GM19193 (cell line): ENCODE data around the gene UFD1.

Experiments
- POLR2A ChIP-seq: IDR thresholded peaks from 4 replicates; pipeline ENCODE4 v1.6.1; 2011; ENCODE audit not compliant: insufficient read depth, insufficient read length; ENCODE audit errors: extremely low read depth

Gene UFD1

DNA sequence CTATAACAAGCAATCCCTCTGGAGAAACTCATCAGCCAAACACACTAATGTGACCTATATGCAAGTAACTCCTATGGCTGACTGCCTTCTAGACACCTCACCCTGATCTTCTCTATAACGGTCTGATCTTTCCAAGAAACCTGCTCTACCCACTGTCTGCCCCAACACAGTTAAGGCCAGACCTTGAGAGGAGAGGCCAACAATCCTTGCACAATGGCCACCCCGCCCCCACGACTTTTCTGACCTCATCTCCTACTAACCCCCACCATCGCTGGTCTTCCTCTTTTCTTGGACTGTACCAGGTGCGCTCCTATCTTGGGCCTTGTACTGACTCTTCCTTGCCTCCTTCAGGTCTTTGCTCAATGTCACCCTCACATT is 59.9 kb downstream of the UFD1 start:
- TF ChIP-seq POLR2A, result no peak

DNA sequence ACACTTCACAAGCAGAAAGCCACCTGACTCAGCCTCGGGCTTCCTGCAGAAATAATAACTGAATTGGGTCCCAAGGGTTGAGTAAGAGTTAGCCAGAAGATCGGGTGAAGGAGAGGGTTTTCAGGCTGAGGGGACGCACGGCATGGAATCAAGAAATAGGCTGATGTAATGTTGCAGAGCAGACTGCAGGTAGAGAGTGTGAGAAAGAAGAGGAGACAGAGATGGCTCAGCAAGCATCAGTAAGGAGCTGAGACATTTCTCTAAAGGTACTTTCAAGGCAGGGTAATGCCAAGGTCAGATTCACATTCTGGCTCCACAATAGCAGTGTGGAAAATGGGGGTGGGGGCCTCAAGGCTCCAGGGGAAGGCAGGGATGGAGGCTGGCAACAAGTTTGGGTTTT is 66.1 kb downstream of the UFD1 start:
- TF ChIP-seq POLR2A, result no peak

DNA sequence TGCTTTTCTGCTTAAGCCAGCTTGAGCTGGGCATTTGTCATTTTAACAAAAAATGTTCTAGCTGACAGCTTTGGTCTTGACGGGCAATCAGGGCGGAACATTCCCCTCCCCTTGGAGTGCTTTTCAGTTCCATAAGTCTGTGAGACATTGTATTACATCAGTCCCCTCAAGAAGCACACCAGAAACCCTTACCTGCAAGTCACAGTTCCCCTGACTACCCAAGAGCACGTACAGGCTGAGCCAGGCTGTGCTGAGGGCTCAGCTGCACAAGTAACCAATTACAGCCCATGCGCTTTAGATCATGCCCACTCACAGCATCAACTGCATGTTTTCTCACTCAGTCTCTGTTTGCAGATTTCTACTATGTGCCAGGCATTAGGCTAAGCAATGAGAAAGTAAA is 66.5 kb downstream of the UFD1 start:
- TF ChIP-seq POLR2A, result no peak

DNA sequence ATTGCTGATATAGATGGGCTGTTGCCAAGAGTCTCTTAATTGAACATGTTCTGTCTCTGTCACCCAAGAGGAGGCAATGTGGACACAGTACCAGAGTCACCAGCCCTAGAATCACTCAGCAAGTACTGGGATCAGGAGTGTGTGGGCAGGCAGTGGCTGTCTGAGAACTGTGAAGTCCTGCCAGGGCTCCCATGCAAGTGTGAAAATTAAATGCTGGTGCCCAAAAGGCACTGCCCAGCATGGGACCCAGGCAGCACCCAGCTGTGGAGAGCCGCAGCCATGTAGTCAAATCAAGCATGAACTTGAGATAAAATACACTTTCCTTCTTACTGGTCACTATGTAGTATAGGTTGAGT is 67.3 kb downstream of the UFD1 start:
- TF ChIP-seq POLR2A, result no peak

DNA sequence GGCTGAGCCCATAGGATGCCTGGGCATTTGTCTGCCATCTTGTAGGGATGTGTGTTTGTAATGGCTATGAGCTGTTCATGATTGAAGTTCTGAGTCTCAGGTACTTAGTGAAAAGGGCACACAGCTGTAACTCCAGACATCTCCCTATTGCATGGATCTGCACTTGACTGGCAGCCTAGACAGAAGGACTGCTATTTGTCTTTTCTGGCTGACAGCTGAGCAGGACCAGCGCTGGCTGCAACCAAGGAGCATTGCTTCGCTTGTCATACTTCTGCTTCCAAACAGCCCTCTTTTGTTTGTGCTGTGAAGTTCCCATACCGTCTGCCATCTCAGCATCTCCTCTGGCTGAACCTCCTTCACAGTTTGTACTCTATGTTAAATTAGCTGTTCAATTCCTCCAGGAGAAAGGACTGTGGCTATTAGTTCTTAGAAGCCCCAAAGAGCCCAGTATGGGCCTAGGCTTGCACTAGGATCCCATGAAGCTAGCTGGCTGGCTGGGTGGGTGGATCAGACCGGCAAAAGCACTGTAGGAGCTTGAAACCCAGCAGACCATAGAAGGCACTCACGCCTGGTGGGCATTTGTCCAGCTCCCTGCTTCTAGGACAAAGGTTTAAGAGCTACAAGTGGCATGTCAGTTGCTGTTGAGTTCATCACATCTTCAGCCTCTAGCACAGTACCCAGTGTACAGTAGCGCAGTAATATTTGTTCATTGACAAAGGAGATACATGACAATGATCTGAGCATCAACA is 67.9 kb downstream of the UFD1 start:
- no peak for TF ChIP-seq POLR2A

DNA sequence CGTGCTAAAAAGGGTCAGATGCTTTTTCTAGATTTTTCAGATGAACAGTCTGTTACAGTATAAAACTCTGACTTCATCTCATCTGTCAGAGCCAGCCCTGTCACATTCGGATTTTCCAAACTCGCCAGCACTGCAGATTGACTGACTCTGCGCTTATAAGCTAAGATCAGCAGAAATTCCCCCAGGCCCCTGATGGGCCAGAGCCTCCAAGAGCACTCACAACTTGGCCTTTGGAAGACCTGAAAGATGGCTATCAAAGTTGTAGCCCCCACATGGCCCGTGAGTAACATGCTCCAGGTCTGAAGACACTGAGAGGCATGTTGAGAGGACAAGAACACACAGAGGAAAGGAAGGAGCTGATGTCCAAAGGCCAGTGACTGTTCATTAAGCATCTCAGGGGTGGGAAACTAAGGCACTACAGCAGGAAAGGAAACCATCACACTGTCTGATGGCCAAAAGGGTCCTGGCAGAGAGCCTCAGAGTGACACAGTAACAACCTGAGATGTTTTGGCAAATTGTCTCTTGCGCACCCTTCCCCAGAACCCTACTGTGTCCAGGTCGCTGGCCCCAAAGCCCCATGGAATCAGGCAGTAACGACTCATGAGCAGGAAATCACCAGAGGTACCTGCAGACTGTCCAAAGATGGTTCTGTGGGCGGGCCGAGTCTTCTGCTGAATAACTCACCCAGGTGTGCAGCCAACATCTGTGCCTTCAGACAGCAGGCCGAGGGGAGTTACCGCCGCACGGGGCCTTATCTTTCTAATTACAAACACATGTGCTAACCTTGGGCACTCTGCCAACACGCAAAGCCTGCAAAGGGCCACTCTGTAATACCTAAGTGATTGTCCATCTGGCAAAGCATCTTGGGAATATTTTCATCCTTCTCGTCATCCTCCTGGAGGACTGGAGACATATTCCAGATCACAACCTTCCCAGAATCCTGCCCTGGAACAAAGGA is 71.1 kb downstream of the UFD1 start:
- TF ChIP-seq POLR2A, result no peak

DNA sequence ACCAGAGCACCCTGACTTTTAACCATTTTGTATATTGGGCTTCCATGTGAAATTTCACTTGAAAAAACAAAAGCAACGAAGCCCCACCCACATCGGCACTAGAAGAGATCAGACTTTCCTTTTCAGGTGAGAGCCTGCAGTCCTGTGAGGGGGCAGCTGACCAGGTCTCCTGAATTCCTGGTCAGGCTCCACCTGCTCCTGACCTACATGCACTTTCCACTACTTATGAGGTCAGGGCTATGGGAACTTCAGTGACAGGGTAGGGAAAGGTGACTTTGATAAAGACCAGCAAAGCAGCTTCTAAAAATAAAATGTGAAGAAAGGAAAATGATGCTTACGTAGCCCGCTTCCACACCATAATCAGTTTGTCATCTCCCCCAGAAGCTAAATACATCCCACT is 72.1 kb downstream of the UFD1 start:
- TF ChIP-seq POLR2A, result no peak

DNA sequence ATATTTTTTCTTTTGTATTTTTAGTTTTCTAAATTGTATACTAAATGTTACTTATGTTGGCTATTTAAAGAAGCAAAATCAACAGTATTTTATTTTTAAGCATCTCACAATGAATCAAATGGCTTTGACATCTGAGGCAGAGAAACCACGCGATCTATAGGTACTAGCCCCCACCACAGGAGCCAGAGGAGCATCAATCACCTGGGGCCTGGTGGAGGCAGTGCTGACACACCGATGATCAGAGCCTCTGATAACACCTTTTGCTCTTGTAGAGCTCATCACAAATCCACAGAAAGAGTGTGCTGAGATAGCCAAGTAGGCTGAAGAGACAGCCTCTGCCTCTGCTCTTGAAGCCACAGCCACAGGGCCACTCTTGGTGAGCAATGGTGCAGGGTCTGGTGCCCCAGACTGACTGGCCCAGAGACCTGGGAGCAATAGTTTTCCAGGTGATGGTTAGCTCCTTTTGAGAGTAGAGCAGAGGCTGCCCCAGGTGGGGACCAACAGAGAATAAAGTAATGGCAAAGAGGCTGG is 72.6 kb downstream of the UFD1 start:
- no peak for TF ChIP-seq POLR2A

DNA sequence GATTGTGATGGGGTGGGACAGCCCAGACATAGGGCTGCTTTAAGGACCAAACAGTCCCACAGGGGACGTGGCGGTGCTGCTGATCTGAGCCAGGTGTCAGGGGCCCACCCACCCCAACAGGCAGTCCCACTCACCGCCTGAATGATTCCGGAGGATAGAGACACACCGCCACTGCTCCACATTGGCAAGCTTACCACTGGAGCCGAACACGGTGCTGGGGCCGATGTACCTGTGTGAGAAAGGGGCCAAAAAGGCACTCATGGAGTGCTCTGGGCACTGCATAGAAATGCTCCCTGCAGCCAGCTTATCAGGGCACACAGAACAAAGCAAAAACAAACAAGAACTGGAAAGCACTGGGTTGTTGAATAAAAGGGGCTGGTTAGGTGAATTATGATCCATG is 73.3 kb downstream of the UFD1 start:
- no peak for TF ChIP-seq POLR2A

DNA sequence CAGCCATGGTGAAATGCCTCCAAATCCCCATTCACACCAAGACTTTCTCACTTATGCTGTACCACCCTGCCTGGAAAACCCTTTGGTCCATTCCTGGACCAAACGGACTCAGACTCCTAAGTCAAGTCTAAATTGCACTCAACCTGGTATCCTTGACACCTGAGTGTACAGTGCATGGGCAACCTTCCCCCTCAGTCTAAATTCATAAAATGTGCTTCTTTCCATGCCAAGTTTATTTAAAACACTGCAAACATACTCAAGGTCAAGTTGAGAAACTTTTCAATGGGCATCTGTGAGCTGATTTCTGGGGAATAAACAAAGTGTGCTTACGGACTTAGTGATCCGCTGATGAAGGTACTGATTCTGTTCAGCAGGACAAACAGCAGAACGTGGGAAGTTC is 73.9 kb downstream of the UFD1 start:
- TF ChIP-seq POLR2A, result no peak

DNA sequence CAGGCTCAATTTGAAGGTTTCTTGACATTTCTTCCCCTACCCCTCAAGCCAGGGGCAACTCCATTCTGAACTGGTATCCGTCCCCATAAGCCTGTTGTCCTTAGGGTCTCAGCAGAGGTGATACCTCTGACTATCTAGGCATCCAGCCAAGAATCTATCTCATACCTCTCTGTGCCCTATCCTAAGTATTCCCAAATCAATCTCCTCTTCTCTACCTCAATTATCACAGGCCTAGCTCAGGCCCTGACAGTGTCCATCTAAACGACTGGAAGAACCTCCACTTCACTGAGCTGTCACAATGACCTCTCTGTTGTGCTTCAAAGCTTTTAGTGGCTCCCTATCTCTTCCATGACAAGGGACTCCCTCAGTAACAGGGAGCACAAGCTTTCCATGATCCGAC is 74.3 kb downstream of the UFD1 start:
- TF ChIP-seq POLR2A, result no peak

DNA sequence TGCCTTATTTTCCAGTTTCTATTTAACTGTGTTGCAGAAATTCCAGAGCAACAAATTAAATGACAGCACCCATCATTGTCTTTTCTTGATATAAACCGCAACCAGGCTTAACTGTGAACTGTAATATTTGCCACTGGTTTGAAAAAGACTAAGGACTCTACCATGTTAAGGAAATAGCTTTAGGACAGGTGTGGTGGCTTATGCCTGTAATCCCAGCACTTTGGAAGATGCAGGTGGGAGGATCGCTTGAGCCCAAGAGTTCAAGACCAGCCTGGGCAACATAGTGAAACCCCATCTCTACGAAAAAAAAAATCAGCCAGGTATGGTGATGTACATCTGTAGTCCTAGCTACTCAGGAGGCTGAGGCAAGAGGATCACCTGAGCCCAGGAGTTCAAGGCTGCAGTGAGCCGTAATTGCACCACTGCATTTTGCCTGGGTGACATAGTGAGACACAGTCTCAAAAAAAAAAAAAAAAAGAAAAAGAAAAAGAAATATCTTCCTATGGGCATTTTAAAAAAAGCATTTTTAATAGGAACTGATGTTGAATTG is 76.3 kb downstream of the UFD1 start:
- no peak for TF ChIP-seq POLR2A

DNA sequence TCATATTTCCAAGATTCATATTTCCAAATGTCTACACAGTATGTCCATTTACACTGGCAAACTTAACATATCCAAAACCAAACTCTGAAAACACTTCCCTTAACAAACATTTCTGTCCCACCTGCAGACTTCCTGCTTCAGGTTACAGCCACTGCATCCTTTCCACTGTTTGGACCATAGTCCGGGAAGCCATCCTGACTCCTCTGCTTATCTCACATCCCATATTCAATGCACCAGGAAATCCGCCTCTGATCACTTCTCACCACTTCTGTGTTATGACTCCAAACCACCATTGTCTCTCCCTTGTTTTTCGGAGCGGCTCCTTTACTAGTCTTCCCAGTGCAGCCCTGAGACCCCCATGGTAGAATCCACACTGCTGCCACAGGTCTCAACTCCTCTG is 77.5 kb downstream of the UFD1 start:
- TF ChIP-seq POLR2A, result no peak

DNA sequence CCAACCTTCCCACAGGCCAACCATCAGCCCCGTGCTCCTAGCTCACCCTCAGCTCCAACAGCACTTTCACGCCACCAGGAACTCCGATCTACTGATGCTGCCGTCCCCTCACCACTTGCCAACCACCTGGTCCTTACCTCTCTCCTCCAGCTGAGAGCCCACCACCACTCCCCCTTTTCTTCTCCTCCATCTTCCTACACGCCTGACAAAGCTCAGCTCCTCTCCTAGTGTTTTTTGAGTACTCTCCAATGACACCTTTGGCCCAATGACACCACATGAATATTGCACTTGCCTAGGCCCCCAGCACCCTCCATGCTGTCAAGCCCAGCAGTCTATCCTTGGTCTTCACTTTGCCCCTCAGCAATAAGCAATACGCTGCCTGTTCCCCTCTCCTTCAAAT is 78.1 kb downstream of the UFD1 start:
- no peak for TF ChIP-seq POLR2A
